Adipocyte (in vitro differentiated cells): Measurements from ENCODE around the gene LAMA3.
A peak's percentile ranks its signal among the peaks of the same experiment; 100 is the strongest.

ENCODE experiments used
- DNase-seq: peaks from one replicate; pipeline ENCODE4 v3.0.0-alpha.2; 2015; ENCODE audit warnings: low read depth
- H3K27me3 ChIP-seq: replicated peaks from 2 replicates; pipeline ENCODE4 v1.7.0; 2013; ENCODE audit warnings: mild to moderate bottlenecking, low read length, moderate library complexity; ENCODE audit not compliant: control insufficient read depth, insufficient read depth
- H3K36me3 ChIP-seq: 2 replicates; pipeline ENCODE4 v1.7.0; 2013; ENCODE audit warnings: low read length, mild to moderate bottlenecking, moderate library complexity; ENCODE audit not compliant: control insufficient read depth, insufficient read depth, severe bottlenecking
- H3K4me1 ChIP-seq: 2 replicates; pipeline ENCODE4 v1.7.0; 2013; ENCODE audit warnings: mild to moderate bottlenecking, low read length, moderate library complexity; ENCODE audit not compliant: control insufficient read depth, insufficient read depth
- H3K4me3 ChIP-seq: 2 replicates; pipeline ENCODE4 v1.7.0; 2013; ENCODE audit warnings: mild to moderate bottlenecking, low read length, moderate library complexity
- H3K9ac ChIP-seq: 2 replicates; pipeline ENCODE4 v1.7.0; 2013; ENCODE audit warnings: mild to moderate bottlenecking, low read length, moderate library complexity
- H3K9me3 ChIP-seq: 2 replicates; pipeline ENCODE4 v1.7.0; 2013; ENCODE audit warnings: mild to moderate bottlenecking, low read length, moderate library complexity; ENCODE audit not compliant: control insufficient read depth

Gene LAMA3

DNA sequence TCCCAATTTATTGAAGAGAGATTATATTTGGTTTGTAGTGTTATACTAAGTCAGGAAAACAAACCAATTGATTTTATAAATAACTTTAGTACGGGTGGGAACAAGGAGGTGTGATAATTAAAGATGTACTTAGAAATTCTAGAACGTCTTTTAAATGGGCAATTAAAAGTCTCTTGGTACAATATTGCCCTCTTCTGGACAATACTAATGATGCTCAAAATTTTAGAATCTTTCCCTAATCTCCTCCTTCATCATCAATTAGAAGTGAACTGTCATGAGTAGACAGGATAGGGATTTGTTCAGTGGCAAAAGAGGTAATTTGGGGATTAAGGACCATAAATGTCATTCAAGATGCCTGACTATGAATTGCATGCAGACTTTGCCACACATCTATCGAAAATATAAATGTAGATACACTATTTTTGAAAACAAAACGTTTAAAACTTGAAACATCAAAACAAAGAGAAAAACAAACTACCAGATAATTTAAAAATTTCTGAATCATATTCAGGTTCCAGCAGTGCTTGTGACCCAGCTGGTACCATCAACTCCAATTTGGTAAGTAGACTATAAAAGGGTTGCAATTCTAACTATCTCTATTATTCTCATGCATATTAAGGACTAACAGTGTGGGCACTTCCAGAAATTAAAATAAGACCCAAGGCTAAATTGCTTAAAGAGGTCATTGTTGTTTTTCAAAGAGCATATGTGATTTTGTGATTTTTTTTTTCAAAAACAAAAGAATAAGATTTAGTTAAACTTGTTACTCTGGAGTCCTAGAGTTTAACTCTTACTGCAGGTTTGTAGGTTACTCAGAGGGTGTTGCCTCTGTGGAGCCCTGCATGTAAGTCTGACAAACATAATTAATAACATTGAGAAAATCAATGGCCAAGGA is 123.5 kb downstream of the LAMA3 start:
- H3K9me3 ChIP-seq: no peaks in the 10 kb centered on the region
- DNase-seq: peak; percentile 75
- no peak overlapping the region for H3K4me3 ChIP-seq
- H3K4me1 ChIP-seq: no peaks in the 10 kb centered on the region
- H3K36me3 ChIP-seq: no peaks in the 10 kb centered on the region
- no peak overlapping the region for H3K9ac ChIP-seq
- H3K27me3 ChIP-seq: no peaks in the 10 kb centered on the region

DNA sequence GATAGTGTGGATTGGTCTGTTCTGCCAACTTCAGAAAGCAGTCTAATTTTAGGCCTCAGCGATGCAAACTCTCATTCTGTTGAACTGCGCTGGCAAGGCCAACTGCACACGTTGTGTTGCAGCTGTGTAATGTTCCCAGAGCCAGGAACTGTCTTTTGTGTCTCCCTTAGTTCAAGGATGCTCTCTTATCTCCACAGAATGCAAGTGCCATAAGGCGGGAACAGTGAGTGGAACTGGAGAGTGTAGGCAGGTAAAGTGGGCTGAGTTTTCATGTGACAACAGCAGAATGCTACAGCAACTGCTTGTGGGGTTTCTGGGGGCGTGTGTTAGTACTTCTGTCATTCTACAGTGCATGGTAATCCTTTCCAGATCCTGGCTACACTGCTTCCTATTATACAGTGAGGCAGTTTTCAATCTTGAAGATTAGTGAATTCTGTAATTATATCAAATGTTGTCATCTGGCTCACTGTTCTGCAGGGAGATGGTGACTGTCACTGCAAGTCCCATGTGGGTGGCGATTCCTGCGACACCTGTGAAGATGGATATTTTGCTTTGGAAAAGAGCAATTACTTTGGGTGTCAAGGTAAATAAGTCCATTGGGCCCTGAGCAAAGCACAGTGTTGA is 125.8 kb downstream of the LAMA3 start:
- DNase-seq: no peak

DNA sequence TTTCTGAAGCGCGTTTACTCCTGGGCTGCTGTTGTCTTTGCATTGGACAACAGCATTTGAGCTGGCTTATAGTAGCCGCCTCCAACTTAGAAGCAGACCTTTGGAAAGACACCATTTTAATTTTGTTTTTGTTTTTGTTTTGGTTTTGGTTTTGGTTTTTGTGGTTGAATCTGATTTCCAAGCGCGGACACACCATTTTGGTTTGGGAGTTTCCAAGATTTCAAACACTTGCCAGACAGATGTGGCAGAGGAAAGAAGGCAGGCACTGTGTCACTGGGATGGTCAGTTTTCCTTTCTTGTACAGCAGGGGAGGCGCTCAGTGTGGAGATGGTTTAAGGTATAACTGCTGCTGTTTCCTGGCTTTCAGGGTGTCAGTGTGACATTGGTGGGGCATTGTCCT is 126.8 kb downstream of the LAMA3 start:
- Histone ChIP-seq H3K4me3 (no peak overlapping the region), H3K36me3 (no peaks in the 10 kb centered on the region), H3K27me3 (no peaks in the 10 kb centered on the region), H3K4me1 (no peaks in the 10 kb centered on the region), H3K9ac (no peak overlapping the region), H3K9me3 (no peaks in the 10 kb centered on the region)
- DNase-seq: no peak

More for the DNA sequence above, 125.8 kb downstream of the LAMA3 start:
- H3K36me3 ChIP-seq: no peaks in the 10 kb centered on the region
- H3K4me1 ChIP-seq: no peaks in the 10 kb centered on the region
- no peaks in the 10 kb centered on the region for H3K9me3 ChIP-seq
- H3K27me3 ChIP-seq: no peaks in the 10 kb centered on the region
- no peak overlapping the region for H3K9ac ChIP-seq
- no peak overlapping the region for H3K4me3 ChIP-seq

DNA sequence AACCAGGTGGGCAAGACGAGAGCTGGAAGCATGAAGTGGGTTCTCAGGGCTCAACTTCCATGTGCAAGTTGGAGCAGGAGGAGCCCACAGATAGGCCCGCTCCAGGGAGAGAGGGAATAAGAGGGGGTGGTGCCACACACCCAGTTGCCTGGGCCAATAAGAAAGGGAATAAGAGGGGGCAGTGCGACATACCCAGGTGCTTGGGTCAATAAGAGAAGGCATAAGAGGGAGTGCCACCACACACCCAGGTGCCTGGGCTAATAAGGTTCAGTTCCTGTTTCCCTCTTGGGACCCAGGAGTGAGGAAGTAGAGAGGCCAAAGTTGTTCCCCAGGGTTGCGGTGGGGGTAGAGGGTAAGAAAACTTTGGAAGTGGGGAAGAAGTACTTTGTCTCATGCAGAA is 127.5 kb downstream of the LAMA3 start:
- Histone ChIP-seq H3K36me3 (no peaks in the 10 kb centered on the region), H3K4me3 (no peak overlapping the region), H3K9me3 (no peaks in the 10 kb centered on the region), H3K27me3 (no peaks in the 10 kb centered on the region), H3K4me1 (no peaks in the 10 kb centered on the region), H3K9ac (no peak overlapping the region)
- no peak for DNase-seq

DNA sequence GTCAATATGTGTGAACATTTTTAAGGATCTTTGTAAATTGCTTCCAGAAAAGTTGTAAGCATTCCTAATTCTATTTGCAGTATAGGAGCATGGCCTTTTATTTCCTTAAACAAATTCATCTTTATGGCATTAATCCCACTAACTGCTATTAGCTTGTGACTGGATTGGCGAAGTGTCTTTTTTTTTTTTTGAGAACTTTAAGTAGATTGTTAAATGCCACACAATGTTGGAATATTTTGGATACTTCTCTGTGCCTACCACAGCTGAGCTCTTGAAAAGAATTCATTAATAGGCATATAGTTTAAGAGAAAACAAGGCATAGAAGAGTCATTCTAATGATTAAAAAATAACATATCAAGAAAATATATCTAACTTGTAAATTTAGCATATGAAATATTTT is 129.7 kb downstream of the LAMA3 start:
- no peak overlapping the region for H3K9ac ChIP-seq
- no peaks in the 10 kb centered on the region for H3K9me3 ChIP-seq
- H3K4me3 ChIP-seq: no peak overlapping the region

DNA sequence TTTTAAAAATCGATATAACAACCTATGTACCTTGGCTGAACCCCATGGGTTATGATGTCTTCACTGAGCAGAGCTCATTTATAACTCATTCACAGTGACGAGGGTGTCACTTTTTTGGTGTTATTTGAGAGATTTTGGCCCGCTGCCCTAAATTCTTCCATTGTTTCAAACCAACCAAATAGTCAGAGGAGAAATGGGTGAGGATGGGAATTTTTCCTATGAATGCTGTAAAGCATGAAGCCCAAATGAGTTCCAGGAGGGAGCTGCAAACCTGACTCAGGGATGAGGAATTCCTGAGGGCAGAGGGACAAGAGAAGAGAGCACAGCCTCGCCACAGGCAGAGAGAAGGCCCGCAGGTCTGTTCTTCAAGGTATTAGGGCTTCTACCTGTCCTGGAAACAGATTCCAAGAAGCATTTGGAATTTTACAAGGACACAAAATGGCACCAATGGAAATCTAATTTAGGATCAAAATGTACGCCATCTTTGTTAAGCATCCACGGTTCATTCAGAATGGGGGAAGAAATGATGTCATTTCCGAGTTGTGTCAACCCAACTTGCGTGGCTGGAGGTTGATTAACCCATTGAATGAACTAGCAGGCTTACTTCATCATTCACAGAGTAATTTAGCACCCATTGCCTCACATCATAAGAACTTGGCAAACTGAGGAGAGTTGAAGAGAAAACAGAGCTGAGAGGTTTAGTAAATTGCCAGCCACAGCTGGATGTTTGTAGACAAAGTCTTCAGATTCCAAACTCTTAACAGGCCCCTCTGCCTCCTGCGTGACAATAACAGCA is 133.5 kb downstream of the LAMA3 start:
- Histone ChIP-seq H3K27me3 (no peaks in the 10 kb centered on the region), H3K36me3 (no peaks in the 10 kb centered on the region), H3K9me3 (no peaks in the 10 kb centered on the region), H3K4me1 (peaks cover 43% of the 10 kb centered on the region), H3K4me3 (no peak overlapping the region), H3K9ac (no peak overlapping the region)
- DNase-seq: peak; percentile 17

More for the DNA sequence above, 129.7 kb downstream of the LAMA3 start:
- Histone ChIP-seq H3K36me3 (no peaks in the 10 kb centered on the region), H3K27me3 (no peaks in the 10 kb centered on the region), H3K4me1 (peaks cover 11% of the 10 kb centered on the region)
- DNase-seq: no peak

DNA sequence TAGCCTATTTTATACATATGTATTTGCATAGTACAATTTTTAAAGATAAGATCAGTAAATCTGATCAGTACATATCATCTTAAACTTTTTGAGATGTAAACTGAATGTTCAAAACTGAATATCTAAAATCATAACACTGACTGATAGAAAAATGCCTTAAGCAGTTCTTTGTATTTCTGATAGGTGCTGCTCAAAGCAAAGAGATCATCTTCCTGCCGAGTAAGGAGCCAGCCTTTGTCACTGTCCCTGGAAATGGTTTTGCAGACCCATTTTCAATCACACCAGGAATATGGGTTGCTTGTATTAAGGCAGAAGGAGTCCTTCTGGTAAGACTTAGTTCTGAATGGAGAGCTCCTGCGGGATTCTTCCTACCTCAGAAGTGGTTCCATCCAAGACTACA is 135.0 kb downstream of the LAMA3 start:
- Histone ChIP-seq H3K4me1 (peaks cover 54% of the 10 kb centered on the region), H3K4me3 (no peak overlapping the region), H3K36me3 (no peaks in the 10 kb centered on the region), H3K9ac (peak overlapping the region; percentile 79), H3K9me3 (no peaks in the 10 kb centered on the region), H3K27me3 (no peaks in the 10 kb centered on the region)
- DNase-seq: no peak

DNA sequence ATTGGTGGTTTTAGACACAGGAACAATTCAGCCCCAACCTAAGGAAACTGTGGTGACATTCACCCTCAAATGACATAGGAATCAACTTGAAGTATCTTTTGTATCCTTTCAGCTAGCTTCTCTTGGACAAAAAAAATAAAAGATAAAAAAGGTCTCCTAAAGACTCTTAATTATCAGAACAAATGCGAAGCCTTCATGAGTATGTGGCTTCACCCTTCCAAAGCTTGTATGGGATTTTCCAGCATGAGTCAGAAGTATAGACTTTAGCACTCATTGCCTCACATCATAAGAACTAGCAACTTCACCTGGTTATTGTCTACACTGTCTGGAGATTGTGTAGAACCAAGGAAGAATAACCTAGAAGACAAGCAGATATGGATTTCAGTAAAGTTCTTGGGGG is 135.4 kb downstream of the LAMA3 start:
- no peaks in the 10 kb centered on the region for H3K9me3 ChIP-seq
- H3K9ac ChIP-seq: peak overlapping the region; percentile 79
- peak; percentile 12 for DNase-seq
- no peaks in the 10 kb centered on the region for H3K27me3 ChIP-seq
- H3K4me1 ChIP-seq: peaks cover 55% of the 10 kb centered on the region
- H3K4me3 ChIP-seq: no peak overlapping the region
- no peaks in the 10 kb centered on the region for H3K36me3 ChIP-seq

DNA sequence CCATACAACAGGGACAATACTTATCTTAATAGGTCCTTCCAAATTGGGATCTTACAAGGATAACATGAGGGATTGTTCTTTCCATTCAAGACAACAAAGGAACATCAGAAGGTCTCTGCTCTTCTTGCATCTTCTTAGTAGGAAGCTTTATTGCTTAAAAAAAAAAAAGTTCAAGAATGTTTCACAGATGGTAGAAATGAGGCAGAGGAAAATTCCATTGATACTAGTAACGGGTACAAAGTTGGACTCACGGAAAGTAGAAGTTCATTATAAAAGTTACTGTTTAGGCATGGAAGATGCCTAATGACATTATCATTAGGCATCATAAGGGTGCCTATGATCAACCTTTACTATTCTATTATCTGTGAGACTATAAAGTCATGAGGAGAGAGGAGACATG is 136.2 kb downstream of the LAMA3 start:
- H3K4me1 ChIP-seq: peaks cover 55% of the 10 kb centered on the region
- H3K36me3 ChIP-seq: no peaks in the 10 kb centered on the region
- peak overlapping the region; percentile 9 for H3K4me3 ChIP-seq
- DNase-seq: no peak
- H3K9ac ChIP-seq: peak overlapping the region; percentile 79
- H3K27me3 ChIP-seq: no peaks in the 10 kb centered on the region
- no peaks in the 10 kb centered on the region for H3K9me3 ChIP-seq

DNA sequence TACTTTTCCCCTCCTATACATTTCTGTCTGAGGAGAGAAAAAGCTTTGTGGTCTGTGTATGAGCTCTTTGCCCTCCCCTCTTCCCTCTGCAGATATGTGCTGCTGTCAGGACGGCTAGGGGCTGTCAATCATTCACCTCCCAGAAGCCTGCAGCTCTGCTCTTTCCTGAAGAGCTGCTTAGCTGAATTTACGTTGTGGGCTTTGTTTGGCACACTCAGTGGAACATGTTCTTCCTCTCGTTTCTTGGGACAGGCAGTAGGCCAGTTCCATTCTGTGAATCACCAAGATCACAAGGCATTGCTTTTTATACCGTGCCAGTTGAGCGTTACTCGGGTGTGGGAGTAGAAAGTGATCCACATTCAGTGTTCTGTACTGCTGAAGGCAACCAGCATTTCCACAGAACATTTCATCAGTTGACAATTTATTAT is 136.7 kb downstream of the LAMA3 start:
- Histone ChIP-seq H3K9me3 (no peaks in the 10 kb centered on the region), H3K4me1 (peaks cover 55% of the 10 kb centered on the region), H3K36me3 (no peaks in the 10 kb centered on the region), H3K27me3 (no peaks in the 10 kb centered on the region), H3K9ac (peak overlapping the region; percentile 79), H3K4me3 (peak overlapping the region; percentile 9)
- peak; percentile 63 for DNase-seq
